Fibroblast of skin of left biceps (primary cell): ENCODE data around the gene RNF144A.

ENCODE experiments used
- DNase-seq, 2 experiments: peaks; one replicate each; pipeline ENCODE4 v3.0.0-alpha.2; 2013; ENCODE audit warnings: low read depth in 2 of 2

RNF144A gene

DNA sequence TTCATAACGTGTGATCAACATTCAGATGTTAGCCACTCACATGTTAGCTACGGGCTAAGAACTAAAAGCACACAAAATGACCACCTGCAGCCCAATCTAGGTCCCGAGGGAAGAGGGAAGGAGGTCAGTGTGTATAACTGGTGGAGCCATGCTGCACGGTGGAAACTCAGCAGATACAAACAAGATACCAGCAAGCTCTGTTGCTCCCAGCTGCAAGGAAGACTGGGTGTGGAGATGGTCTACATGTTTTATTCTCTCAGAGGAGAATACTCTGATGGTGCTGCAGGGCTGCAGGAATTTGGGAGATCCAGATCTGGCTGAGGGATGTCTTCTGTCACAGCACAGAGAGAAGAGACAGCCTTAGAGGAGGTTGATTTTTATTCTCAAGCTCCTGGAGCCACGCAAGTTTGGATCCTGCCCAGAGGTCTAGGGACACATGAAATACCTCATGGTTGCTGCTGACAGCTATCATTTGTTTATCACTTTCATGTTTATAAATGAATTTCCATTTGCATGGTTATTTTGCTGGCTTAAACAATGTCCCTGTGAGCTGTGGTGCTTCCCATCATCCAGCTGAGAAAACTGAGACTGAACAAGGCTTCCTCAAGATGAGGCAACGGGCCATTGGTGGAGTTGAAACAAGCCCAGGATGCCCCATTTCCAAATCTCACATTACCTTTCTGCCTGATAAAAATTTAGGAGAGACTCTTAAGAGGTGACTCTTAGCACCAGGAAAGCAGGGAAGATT is 30.9 kb downstream of the RNF144A start:
- DNase-seq: no peak

DNA sequence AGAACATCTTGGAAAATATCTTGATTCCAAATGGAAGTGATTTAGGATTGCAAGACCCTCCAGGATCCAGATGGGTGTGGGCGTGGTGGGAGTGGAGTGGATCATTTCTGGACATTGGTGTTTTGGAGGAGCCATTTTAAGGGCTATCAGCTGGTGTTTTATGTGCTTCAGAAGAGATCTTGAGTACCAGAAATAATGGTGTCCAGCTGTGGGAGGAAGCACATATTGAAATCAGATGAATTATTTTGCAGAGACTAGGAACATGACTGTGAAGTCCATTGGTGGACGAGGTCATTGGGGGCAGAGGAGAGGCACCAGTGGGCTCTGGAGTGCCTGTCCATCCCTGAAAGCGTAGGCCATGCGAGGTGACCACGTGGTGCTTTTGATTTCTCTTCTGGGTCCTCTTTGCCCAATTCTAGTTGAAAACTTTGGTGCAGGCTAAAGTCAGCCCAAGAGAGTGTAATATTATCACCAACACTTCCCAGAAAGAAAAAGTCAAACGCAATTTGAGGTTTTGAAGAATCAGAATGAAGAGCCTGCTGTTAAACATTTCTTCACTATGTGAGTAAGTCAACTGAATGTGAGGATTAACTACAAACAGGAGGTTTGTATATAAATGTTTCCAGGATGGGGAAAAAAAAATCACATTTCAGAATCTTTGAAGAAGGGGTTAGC is 31.6 kb downstream of the RNF144A start:
- peak; percentile 36 to 43 for DNase-seq

- DNase-seq: no peak
Observed at GRCh38 chr2:6951046-6951445, 33.8 kb downstream of the RNF144A start.

DNA sequence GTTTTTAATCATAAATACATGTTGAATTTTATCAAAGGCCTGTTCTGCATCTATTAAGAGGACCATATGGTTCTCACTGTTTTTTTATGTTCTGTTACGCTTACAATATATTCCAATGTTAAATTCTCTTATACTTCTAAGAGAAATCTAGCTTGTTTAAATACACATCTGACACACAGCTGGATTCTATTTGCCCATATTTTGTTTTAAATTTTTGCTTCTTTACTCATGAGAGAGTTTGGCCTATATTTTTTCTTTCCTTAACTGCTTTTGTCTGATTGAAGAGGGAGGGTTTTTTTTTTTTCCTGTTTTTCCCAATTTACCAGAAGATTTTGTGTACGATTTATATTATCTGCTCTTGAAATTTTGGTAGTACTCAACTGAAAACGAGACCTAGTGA is 34.9 kb downstream of the RNF144A start:
- peak; percentile 43 to 49 for DNase-seq

- no peak for DNase-seq
Observed at GRCh38 chr2:6954586-6954985, 37.4 kb downstream of the RNF144A start.

DNA sequence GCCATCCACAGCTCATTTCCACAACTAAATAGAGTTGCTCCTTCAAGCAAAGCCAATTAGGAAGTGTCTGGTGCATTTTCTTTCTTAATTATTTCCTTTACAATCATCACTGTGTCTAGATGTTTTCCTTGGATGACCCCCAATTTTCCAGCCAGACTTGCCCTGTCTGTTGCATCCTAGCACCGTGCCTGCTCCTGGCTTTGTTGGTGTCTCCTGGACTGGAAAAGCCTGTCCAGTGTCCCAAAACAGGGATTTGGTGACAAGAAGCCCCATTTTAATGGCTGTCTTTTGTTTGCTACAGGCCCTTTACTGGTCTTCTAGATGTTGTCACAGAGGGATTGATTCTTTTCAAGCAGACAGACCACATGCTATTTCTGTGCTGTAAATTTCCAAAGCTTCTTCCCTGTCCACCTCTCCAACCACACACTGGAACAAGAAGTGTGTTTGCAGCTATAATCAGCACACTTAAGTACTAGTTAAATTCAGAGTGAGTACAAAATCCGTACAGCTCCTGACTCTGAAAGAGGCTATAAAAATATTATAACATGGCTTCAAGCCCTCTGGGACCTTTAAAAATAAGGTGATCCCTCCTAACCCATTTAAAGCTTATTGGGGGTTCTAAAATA is 38.4 kb downstream of the RNF144A start:
- no peak for DNase-seq

DNA sequence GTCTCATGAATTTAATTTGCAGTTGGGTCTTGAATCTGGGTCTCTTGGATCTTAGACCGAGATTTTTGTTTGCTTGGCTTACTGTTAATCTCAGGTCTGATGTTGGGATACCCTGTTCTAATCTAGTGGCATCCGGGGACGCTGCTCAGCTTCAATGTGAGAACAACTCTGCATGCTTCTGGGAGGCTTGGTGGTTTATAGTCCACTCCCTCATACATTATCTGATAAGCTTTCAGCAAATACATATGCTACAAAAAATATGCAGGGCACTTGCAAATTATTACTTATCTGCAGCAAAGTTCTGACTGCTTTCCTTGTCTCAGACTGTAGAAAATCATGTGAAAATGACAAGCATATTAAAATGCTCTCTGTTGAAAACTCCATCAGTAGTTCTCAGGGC is 39.4 kb downstream of the RNF144A start:
- no peak for DNase-seq

GRCh38 chr2:6957031-6957714 is 40.0 kb downstream of the RNF144A start:
- DNase-seq: no peak

- DNase-seq: no peak
Observed at GRCh38 chr2:6957910-6958615, 40.9 kb downstream of the RNF144A start.

DNA sequence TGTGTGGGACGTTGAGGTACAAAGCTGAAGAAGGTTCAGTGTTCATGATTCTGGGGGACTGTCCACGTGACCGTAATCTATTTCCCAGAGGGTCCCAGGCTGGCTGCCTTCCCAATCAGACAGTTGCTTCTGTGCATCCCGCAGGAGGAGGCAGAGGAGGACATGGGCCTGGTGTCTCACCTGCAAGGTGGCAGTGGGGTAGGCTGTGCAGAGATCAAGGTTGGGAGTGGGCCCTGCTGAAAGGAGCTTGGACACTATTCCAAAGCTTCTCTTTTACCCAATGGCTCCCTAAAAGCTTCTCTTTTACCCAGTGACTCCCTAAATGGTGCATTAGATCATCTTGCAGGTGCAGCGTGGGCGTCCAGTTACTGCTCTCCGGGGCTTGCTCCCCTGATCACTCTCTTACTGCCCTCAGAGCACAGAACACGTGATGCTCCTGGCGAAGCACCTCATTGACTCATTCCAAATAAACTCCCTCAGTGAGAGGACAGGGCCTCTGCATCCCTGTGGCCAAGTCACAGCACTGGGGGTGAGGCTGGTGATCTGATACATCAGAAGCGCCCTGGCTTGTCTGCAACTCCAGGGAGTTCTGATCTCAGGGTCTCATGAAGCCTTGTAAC is 41.5 kb downstream of the RNF144A start:
- DNase-seq: no peak

DNA sequence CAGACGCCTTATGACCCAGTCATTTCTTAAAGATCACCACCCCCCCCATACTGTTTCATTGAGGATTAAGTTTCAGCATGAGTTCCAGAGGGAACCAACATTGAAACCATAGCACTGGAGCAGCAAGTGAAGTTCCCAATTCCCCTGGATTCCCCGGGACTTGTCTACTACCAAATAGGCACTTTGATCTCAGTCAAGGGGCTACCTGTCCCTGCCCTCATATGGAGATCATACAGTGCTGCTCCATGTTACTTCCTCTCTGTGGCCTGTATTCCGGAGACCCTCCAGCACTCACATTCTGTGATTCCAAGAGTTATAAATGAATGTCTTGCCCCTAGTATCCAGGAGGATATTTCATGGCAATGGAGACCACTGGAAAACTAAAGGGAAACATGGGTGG is 42.5 kb downstream of the RNF144A start:
- no peak for DNase-seq

DNA sequence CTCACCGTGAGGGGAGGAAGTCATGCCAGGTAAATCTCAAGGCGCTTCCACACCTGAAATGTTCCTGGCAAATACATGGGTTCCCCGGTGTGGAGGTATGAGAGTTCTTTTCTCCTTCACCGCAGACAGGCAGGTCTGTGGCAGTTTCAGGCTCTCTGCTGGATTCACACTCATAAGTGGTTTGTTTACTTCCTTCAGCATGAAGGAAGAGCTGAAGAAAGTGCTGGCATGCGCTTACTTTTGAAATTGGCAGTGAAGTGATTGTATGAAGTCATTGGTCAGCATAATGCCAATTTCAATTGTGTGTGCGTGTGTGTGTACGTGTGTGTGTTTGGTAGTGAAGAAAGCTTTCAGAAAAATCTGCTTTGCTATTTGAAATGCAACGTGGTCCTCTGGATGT is 43.4 kb downstream of the RNF144A start:
- DNase-seq: peak; percentile 10 to 18

- no peak for DNase-seq
Observed at GRCh38 chr2:6963727-6964126, 46.5 kb downstream of the RNF144A start.

GRCh38 chr2:6965071-6965795 is 48.0 kb downstream of the RNF144A start:
- DNase-seq: no peak

GRCh38 chr2:6966446-6966940 is 49.3 kb downstream of the RNF144A start:
- DNase-seq: no peak

- DNase-seq: no peak
Observed at GRCh38 chr2:6967301-6967700, 50.1 kb downstream of the RNF144A start.

GRCh38 chr2:6968319-6969100 is 51.3 kb downstream of the RNF144A start:
- DNase-seq: peak; percentile 19

GRCh38 chr2:6970551-6970950 is 53.3 kb downstream of the RNF144A start:
- DNase-seq: no peak

DNA sequence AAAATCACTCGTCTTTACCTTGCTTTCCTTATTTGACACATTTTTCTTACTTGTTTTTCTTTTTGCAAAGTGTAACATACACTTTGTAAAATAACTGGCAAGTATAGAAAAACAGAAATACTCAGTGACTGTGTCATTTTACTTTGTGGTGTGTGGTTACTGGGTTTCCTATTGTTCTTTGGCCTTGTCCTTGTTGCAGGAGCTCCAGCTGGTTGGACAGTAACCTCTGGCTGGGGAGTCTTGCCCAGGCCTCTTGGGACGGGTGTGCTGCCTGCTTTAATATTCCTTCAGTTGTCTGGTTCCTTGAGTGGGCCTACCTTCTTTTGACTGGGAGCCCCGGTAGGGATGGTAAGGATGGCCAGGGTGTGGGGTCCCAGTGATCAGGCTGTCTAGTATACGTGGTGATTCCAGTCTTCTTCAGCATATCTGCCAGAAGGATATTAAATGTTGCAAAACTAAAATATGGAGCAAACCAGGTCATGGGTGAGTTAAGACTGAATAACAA is 53.8 kb downstream of the RNF144A start:
- no peak for DNase-seq
